WTC11 (cell line): ENCODE results near the gene DHRS9. TPM values are rescaled to one million over a fixed set of nuclear protein-coding genes. Genes with fewer than 3 reads are reported as not detected.

Source experiments
- ATAC-seq: fragments of 200-7000 bp; cut with Tn5 transposase; 2 replicates; pipeline ENCODE4 v1.10.0; 2021; ENCODE audit warnings: mild to moderate bottlenecking, moderate library complexity
- CTCF ChIA-PET: fragments of 300-600 bp; sonication (Branson Sonifier 250); formaldehyde crosslinking; loops from one replicate; lab custom pipeline; 2021; ENCODE audit warnings: antibody characterized with exemption; lab: Charles Lee
- POLR2A ChIA-PET: fragments of 350-600 bp; sonication (Branson Sonifier 250); formaldehyde crosslinking; loops from one replicate; lab custom pipeline; 2021; ENCODE audit warnings: antibody characterized with exemption; lab: Charles Lee
- DNase-seq: peaks from one replicate; pipeline ENCODE4 v3.0.0; 2021; ENCODE audit warnings: low spot score
- H3K27ac Mint-ChIP-seq: 2 replicates; pipeline ENCODE4 v1.8.0; 2021; ENCODE audit warnings: mixed read lengths
- H3K27me3 Mint-ChIP-seq: 2 replicates; pipeline ENCODE4 v1.8.0; 2021; ENCODE audit warnings: low read depth, mild to moderate bottlenecking, moderate library complexity, mixed read lengths
- H3K36me3 Mint-ChIP-seq: 2 replicates; pipeline ENCODE4 v1.8.0; 2021; ENCODE audit warnings: mixed read lengths
- H3K4me1 Mint-ChIP-seq: 2 replicates; pipeline ENCODE4 v1.8.0; 2022; ENCODE audit warnings: mixed read lengths
- H3K4me3 Mint-ChIP-seq: 2 replicates; pipeline ENCODE4 v1.8.0; 2021; ENCODE audit warnings: mild to moderate bottlenecking, moderate library complexity, mixed read lengths
- H3K9me3 Mint-ChIP-seq: 2 replicates; pipeline ENCODE4 v1.8.0; 2021; ENCODE audit warnings: mixed read lengths
- AR ChIP-seq: fragments of 250-450 bp; sonication (Bioruptor Pico); IDR thresholded peaks from 2 replicates; pipeline ENCODE4 v1.9.0; 2021; ENCODE audit warnings: mild to moderate bottlenecking
- ATF1 ChIP-seq: sonication (generic); formaldehyde crosslinking; IDR thresholded peaks from 2 replicates; pipeline ENCODE4 v1.8.1; 2023; ENCODE audit warnings: mild to moderate bottlenecking, moderate library complexity, missing genetic modification reagents
- CDX4 ChIP-seq: fragments of 250-450 bp; sonication (Bioruptor Pico); IDR thresholded peaks from 2 replicates; pipeline ENCODE4 v1.9.0; 2021; ENCODE audit warnings: moderate library complexity, mild to moderate bottlenecking, inconsistent platforms, borderline replicate concordance
- CREB1 ChIP-seq: sonication (generic); formaldehyde crosslinking; IDR thresholded peaks from 2 replicates; pipeline ENCODE4 v1.8.0; 2023; ENCODE audit warnings: mild to moderate bottlenecking, missing genetic modification reagents
- E2F4 ChIP-seq: sonication (generic); formaldehyde crosslinking; IDR thresholded peaks from 2 replicates; pipeline ENCODE4 v1.8.1; 2022; ENCODE audit warnings: low read depth, mild to moderate bottlenecking, moderate library complexity, missing genetic modification reagents, borderline replicate concordance
- E2F5 ChIP-seq: sonication (generic); formaldehyde crosslinking; IDR thresholded peaks from 2 replicates; pipeline ENCODE4 v1.8.1; 2022; ENCODE audit warnings: mild to moderate bottlenecking, moderate library complexity, missing genetic modification reagents
- ERG ChIP-seq: fragments of 250-450 bp; sonication (Bioruptor Pico); IDR thresholded peaks from 2 replicates; pipeline ENCODE4 v1.8.0; 2021; ENCODE audit warnings: mild to moderate bottlenecking
- ESRRA ChIP-seq: sonication (generic); formaldehyde crosslinking; IDR thresholded peaks from 2 replicates; pipeline ENCODE4 v1.8.1; 2022; ENCODE audit warnings: mild to moderate bottlenecking, missing genetic modification reagents, borderline replicate concordance
- FOXP4 ChIP-seq: sonication (generic); formaldehyde crosslinking; IDR thresholded peaks from 2 replicates; pipeline ENCODE4 v1.8.0; 2022; ENCODE audit warnings: mild to moderate bottlenecking, missing genetic modification reagents
- IRF1 ChIP-seq: sonication (generic); formaldehyde crosslinking; IDR thresholded peaks from 2 replicates; pipeline ENCODE4 v1.8.0; 2023; ENCODE audit warnings: missing genetic modification reagents
- NFATC4 ChIP-seq: fragments of 250-450 bp; sonication (Bioruptor Pico); IDR thresholded peaks from 2 replicates; pipeline ENCODE4 v1.9.0; 2021; ENCODE audit warnings: mild to moderate bottlenecking
- NR1H2 ChIP-seq: sonication (generic); formaldehyde crosslinking; IDR thresholded peaks from 2 replicates; pipeline ENCODE4 v1.9.0; 2021; ENCODE audit warnings: mild to moderate bottlenecking, moderate library complexity, missing genetic modification reagents
- STAT6 ChIP-seq: sonication (generic); formaldehyde crosslinking; conservative IDR thresholded peaks from 2 replicates; pipeline ENCODE4 v1.8.1; 2023; ENCODE audit warnings: mild to moderate bottlenecking, low read depth, missing genetic modification reagents, moderate library complexity
- TEAD1 ChIP-seq: sonication (generic); formaldehyde crosslinking; IDR thresholded peaks from 2 replicates; pipeline ENCODE4 v1.8.0; 2022; ENCODE audit warnings: mild to moderate bottlenecking, missing genetic modification reagents
- TP53 ChIP-seq: sonication (generic); formaldehyde crosslinking; IDR thresholded peaks from 2 replicates; pipeline ENCODE4 v1.8.1; 2023; ENCODE audit warnings: mild to moderate bottlenecking, missing genetic modification reagents
- ZBTB21 ChIP-seq: sonication (generic); formaldehyde crosslinking; IDR thresholded peaks from 2 replicates; pipeline ENCODE4 v1.8.1; 2023; ENCODE audit warnings: mild to moderate bottlenecking, missing genetic modification reagents, borderline replicate concordance
- ZNF121 ChIP-seq: sonication (generic); formaldehyde crosslinking; IDR thresholded peaks from 2 replicates; pipeline ENCODE4 v1.8.0; 2023; ENCODE audit warnings: missing genetic modification reagents
- ZNF219 ChIP-seq: sonication (generic); formaldehyde crosslinking; IDR thresholded peaks from 2 replicates; pipeline ENCODE4 v1.8.0; 2023; ENCODE audit warnings: missing genetic modification reagents, mild to moderate bottlenecking, borderline replicate concordance
- ZNF281 ChIP-seq: sonication (generic); formaldehyde crosslinking; IDR thresholded peaks from 2 replicates; pipeline ENCODE4 v1.8.0; 2023; ENCODE audit warnings: mild to moderate bottlenecking, missing genetic modification reagents
- ZNF425 ChIP-seq: fragments of 250-450 bp; sonication (Bioruptor Pico); conservative IDR thresholded peaks from 2 replicates; pipeline ENCODE4 v1.9.0; 2021; ENCODE audit warnings: mild to moderate bottlenecking
- total RNA-seq: library from RNA; stranded (reverse); gene quantifications from 3 replicates; pipeline ENCODE4 v1.2.3, GENCODE V29; 2021

Gene DHRS9
- total RNA-seq, 1 experiment from 2014 or later, result not detected

- DNase-seq, result no peak
- ChIA-PET POLR2A (interaction anchor here (0.6 kb wide), 1 partner anchor 40 kb away, joined by 5 read pairs; no protein-coding TSS in a partner anchor), CTCF (no interaction called here)
- Mint-ChIP-seq H3K36me3 (no peaks in the 10 kb centered on the region), H3K4me1 (peaks cover 12% of the 10 kb centered on the region), H3K4me3 (no peak within 1 kb of the TSS), H3K27ac (no peak within 1 kb of the TSS), H3K27me3 (no peaks in the 10 kb centered on the region), H3K9me3 (no peaks in the 10 kb centered on the region)
- ATAC-seq, result no peak
- TF ChIP-seq ESRRA (CRISPR knock-in tag) (no peak), E2F5 (CRISPR knock-in tag) (no peak), ZNF219 (CRISPR knock-in tag) (no peak), ZNF121 (CRISPR knock-in tag) (no peak), CDX4 (CRISPR knock-in tag) (no peak), ZBTB21 (CRISPR knock-in tag) (no peak), STAT6 (no peak), NFATC4 (CRISPR knock-in tag) (no peak), IRF1 (CRISPR knock-in tag) (no peak), TP53 (CRISPR knock-in tag) (no peak), ZNF425 (no peak), ERG (CRISPR knock-in tag) (no peak), NR1H2 (CRISPR knock-in tag) (no peak), FOXP4 (no peak), E2F4 (no peak), CREB1 (CRISPR knock-in tag) (no peak), ZNF281 (CRISPR knock-in tag) (no peak), TEAD1 (CRISPR knock-in tag) (no peak), ATF1 (no peak), AR (CRISPR knock-in tag) (no peak)
Observed at GRCh38 chr2:169031202-169031601, 38.2 kb upstream of the DHRS9 start, which contains the start of gene ABCB11. Gene ABCB11, minus strand, starts transcription at chr2:169031324. Its CDS starts 13,199 bp downstream, at chr2:169018125.
